ENCODE results near the gene POLR3E.

The POLR3E gene

GRCh38 chr16:22335668-22336246 is 38.5 kb downstream of the POLR3E start:
- no peak overlapping the region for H3K4me3 ChIP-seq (ENCODE audit: low read depth, low read length)
- no peak for DNase-seq (ENCODE audit: low read depth)
- TF ChIP-seq CTCF (IDR thresholded peaks at IDR 0.05; ENCODE audit: control insufficient read depth, extremely low read depth, insufficient read depth): no peak

DNA sequence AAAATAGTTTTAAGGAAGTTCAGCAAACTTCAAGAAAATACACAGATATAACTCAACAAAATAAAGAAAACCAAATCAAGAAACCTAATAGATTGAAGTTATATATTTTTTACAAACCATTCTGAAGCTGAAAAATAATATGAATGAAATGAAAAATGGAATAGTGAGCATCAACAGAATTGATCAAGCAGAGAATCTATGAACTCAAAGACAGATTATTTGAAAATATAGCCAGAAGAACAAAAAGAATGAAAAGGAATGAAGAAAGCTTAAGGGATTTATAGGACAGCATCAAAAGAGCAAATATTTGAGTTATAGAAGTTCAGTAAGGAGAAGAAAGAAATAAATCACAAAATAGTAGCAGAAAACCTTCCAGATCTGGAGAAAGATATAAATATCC is 39.4 kb downstream of the POLR3E start:
- H3K4me3 ChIP-seq (ENCODE audit: low read depth, low read length): no peak overlapping the region
- no peak for TF ChIP-seq CTCF (IDR thresholded peaks at IDR 0.05; ENCODE audit: control insufficient read depth, extremely low read depth, insufficient read depth)
- no peak for DNase-seq (ENCODE audit: low read depth)

DNA sequence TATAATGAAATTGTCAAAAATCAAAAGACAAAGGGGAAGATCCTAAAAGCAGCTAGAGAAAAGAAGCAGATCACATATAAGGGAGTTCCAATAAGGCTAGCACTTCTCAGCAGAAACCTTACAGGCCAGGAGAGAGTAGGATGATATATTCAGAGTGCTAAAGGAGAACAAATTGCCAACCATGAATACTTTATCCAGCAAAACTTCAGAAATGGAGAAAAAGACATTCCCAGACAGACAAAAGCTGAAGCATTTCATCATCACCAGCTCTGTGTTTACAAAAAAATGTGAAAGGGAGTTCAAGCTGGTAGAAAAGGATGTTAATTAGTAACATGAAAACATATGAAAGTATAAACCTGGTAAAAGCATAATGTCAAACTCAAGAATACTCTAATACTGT is 39.8 kb downstream of the POLR3E start:
- no peak overlapping the region for H3K4me3 ChIP-seq (ENCODE audit: low read depth, low read length)
- no peak for DNase-seq (ENCODE audit: low read depth)
- TF ChIP-seq CTCF (IDR thresholded peaks at IDR 0.05; ENCODE audit: control insufficient read depth, extremely low read depth, insufficient read depth): no peak

- no peak for TF ChIP-seq CTCF (IDR thresholded peaks at IDR 0.05; ENCODE audit: control insufficient read depth, extremely low read depth, insufficient read depth)
- no peak for DNase-seq (ENCODE audit: low read depth)
- H3K4me3 ChIP-seq (ENCODE audit: low read depth, low read length): no peak overlapping the region
These were observed 40.8 kb downstream of the POLR3E start for GRCh38 chr16:22337849-22338635.

- DNase-seq (ENCODE audit: low read depth): no peak
- TF ChIP-seq CTCF (IDR thresholded peaks at IDR 0.05; ENCODE audit: control insufficient read depth, extremely low read depth, insufficient read depth): no peak
- H3K4me3 ChIP-seq (ENCODE audit: low read depth, low read length): no peak overlapping the region
These were observed 43.7 kb downstream of the POLR3E start for GRCh38 chr16:22340945-22341344.

GRCh38 chr16:22342082-22342481 is 44.9 kb downstream of the POLR3E start:
- H3K4me3 ChIP-seq (ENCODE audit: low read depth, low read length): no peak overlapping the region
- no peak for TF ChIP-seq CTCF (IDR thresholded peaks at IDR 0.05; ENCODE audit: control insufficient read depth, extremely low read depth, insufficient read depth)
- no peak for DNase-seq (ENCODE audit: low read depth)
